ENCODE results near the gene ATP9A. TPM values are rescaled to one million over a fixed set of nuclear protein-coding genes. Genes with fewer than 3 reads are reported as not detected.

ATP9A gene
- total RNA-seq, 1 experiment from 2014 or later, result 16.8 TPM

GRCh38 chr20:51796340-51796739, 28.1 kb upstream of the ATP9A start:
- no peak for ATAC-seq
- Histone ChIP-seq H3K9ac (ENCODE audit: low read length) (no peak overlapping the region), H3K4me2 (ENCODE audit: low read length) (no peak overlapping the region)

More at GRCh38 chr20:51796340-51796739, 28.1 kb upstream of the ATP9A start:
- Histone ChIP-seq H3K27ac (ENCODE audit: low read depth, low read length) (no peak overlapping the region), H2AFZ (ENCODE audit: low read depth, low read length, poor library complexity, severe bottlenecking) (no peak overlapping the region), H3K4me3 (replicated peaks in 1 of 2; ENCODE audit: low read depth in 1 of 2, low read length in 2 of 2) (no peak overlapping the region), H3K9me3 (ENCODE audit: control insufficient read depth in 1 of 2, insufficient read depth in 1 of 2, low read depth in 1 of 2, low read length in 2 of 2) (no peaks in the 10 kb centered on the region), H3K36me3 (ENCODE audit: control insufficient read depth in 1 of 2, insufficient read depth in 2 of 2, low read length in 2 of 2) (no peaks in the 10 kb centered on the region), H3K27me3 (ENCODE audit: insufficient read depth, low read length) (no peaks in the 10 kb centered on the region), H3K4me1 (ENCODE audit: control insufficient read depth in 1 of 2, insufficient read depth in 2 of 2, low read length in 2 of 2) (peaks cover 0 to 18% of the 10 kb centered on the region in 2 experiments; a peak in 2 of 4 replicates), H3K9me2 (ENCODE audit: insufficient read depth) (no peaks in the 10 kb centered on the region), H3K79me2 (ENCODE audit: insufficient read depth, low read length) (no peaks in the 10 kb centered on the region), H4K20me1 (ENCODE audit: insufficient read depth) (no peaks in the 10 kb centered on the region)
- intact Hi-C loops (cut with micrococcal nuclease), result no loop called here
- BruUV-seq (replicated peaks), result no TSS peak
- POLR2A ChIA-PET, result interaction anchor here (1.0 kb wide), 1 partner anchor 9 kb away, joined by 3 read pairs; no protein-coding TSS in a partner anchor
- TF ChIP-seq ELF1 (IDR thresholded peaks at IDR 0.05; ENCODE audit: borderline replicate concordance, low read depth), result no peak
- TF ChIP-seq SP1 (IDR thresholded peaks at IDR 0.05; ENCODE audit: low read depth), result no peak
- TF ChIP-seq MAX (IDR thresholded peaks at IDR 0.05), result no peak
- no peak for TF ChIP-seq CBX3 (IDR thresholded peaks at IDR 0.05; ENCODE audit: low read depth)
- no peak for TF ChIP-seq ZNF274 (IDR thresholded peaks at IDR 0.05; ENCODE audit: low read depth, low read length)
- no peak for TF ChIP-seq POLR2A (IDR thresholded peaks at IDR 0.05; ENCODE audit: borderline replicate concordance, extremely low read depth, insufficient read depth, insufficient read length)
- no peak for TF ChIP-seq EZH2 (IDR thresholded peaks at IDR 0.05)
- TF ChIP-seq ZBTB33 (IDR thresholded peaks at IDR 0.05; ENCODE audit: extremely low read depth, insufficient replicate concordance, low read length), result no peak
- no peak for TF ChIP-seq SIN3A (IDR thresholded peaks at IDR 0.05; ENCODE audit: low read depth)
- TF ChIP-seq FOSL1 (IDR thresholded peaks at IDR 0.05; ENCODE audit: low read depth), result no peak
- RAD21 ChIA-PET (ENCODE audit: low non-redundant PET in 1 of 2, low total read pairs in 2 of 2, uncharacterized antibody in 2 of 2, unreplicated experiment in 2 of 2), result no interaction called here
- CTCF ChIA-PET, result no interaction called here
- no peak for DNase-seq (ENCODE audit: low read depth, low spot score)

Data from HCT116 (cell line).